ENCODE results near the gene SLFN5.

GRCh38 chr17:35213412-35213940 is 29.4 kb upstream of the SLFN5 start:
- TF ChIP-seq CTCF (IDR thresholded peaks at IDR 0.05): no peak
- no peak for TF ChIP-seq POLR2A (IDR thresholded peaks at IDR 0.05)
- TF ChIP-seq EP300 (IDR thresholded peaks at IDR 0.05): no peak
